NCI-H446 (cell line): ENCODE results near the gene CNTLN.
A peak's percentile ranks its signal among the peaks of the same experiment; 100 is the strongest.

Experiments used
- DNase-seq, 2 experiments: peaks; one replicate each; lab custom pipeline; 2025; lab: John Stamatoyannopoulos, UW

Gene CNTLN, protein sequence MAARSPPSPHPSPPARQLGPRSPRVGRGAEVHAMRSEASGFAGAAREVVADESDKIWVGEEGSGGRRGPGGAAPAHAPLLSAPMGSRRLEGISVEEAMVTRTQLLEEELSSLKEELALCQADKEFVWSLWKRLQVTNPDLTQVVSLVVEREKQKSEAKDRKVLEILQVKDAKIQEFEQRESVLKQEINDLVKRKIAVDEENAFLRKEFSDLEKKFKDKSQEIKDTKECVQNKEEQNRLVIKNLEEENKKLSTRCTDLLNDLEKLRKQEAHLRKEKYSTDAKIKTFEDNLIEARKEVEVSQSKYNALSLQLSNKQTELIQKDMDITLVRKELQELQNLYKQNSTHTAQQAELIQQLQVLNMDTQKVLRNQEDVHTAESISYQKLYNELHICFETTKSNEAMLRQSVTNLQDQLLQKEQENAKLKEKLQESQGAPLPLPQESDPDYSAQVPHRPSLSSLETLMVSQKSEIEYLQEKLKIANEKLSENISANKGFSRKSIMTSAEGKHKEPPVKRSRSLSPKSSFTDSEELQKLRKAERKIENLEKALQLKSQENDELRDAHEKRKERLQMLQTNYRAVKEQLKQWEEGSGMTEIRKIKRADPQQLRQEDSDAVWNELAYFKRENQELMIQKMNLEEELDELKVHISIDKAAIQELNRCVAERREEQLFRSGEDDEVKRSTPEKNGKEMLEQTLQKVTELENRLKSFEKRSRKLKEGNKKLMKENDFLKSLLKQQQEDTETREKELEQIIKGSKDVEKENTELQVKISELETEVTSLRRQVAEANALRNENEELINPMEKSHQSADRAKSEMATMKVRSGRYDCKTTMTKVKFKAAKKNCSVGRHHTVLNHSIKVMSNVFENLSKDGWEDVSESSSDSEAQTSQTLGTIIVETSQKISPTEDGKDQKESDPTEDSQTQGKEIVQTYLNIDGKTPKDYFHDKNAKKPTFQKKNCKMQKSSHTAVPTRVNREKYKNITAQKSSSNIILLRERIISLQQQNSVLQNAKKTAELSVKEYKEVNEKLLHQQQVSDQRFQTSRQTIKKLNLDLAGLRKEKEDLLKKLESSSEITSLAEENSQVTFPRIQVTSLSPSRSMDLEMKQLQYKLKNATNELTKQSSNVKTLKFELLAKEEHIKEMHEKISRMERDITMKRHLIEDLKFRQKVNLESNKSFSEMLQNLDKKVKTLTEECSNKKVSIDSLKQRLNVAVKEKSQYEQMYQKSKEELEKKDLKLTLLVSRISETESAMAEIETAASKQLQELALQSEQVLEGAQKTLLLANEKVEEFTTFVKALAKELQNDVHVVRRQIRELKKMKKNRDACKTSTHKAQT (N-terminal part only)

DNA sequence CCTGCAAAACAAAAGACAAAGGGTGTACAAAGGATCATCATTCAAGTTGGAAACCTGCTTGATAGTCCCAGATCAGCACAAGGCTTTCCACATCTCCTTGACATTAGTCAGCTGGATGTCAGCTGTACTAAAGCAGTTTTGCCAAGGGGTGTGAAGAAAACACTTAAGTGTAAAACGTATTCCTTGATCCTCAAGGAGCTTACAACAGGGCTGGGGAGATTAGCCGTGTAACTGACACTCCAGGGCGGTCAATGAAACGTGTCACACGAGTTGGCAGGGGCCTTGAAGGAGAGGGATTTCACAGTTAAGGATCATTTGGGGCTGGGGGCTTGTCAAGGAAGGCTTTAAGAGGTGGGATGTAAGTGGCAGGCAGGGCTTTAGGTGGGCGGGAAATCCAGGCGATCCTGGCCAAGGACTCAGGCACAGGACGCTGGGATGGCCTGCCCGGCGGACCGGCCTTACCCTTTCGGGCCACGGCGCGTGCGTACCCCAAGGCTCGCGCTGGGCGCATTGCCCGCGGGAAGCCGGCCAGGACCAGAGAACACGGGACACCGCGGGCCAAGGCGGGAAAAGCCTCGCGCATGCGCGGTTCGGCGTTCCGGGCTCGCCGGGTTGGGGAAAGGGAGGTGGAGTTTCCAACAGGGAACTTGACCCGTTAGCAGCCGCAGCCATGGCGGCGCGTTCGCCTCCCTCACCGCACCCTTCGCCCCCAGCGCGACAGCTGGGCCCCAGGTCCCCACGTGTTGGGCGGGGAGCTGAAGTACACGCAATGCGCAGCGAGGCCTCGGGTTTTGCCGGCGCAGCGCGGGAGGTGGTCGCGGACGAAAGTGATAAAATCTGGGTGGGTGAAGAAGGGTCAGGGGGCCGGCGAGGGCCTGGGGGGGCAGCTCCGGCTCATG lies at the start of gene CNTLN:
TSS of gene CNTLN (plus strand) at position 645 of the 899 bp plus-strand sequence. CDS start at position 671, 26 bp downstream.
- peak; percentile 93 to 99 for DNase-seq

- DNase-seq: no peak
Observed at GRCh38 chr9:17088566-17088965, 46.3 kb upstream of the CNTLN start.

- DNase-seq: no peak
Observed at GRCh38 chr9:17090041-17090440, 44.8 kb upstream of the CNTLN start.

- peak in 1 of 2 experiments; percentile 75 for DNase-seq
Observed at GRCh38 chr9:17116400-17116837, 18.4 kb upstream of the CNTLN start.

GRCh38 chr9:17117372-17117771 lies 17.5 kb upstream of the CNTLN start:
- DNase-seq: no peak

GRCh38 chr9:17120203-17120602 lies 14.6 kb upstream of the CNTLN start:
- DNase-seq: no peak

GRCh38 chr9:17121264-17121663 lies 13.6 kb upstream of the CNTLN start:
- no peak for DNase-seq

GRCh38 chr9:17130291-17130690 lies 4.5 kb upstream of the CNTLN start:
- no peak for DNase-seq

DNA sequence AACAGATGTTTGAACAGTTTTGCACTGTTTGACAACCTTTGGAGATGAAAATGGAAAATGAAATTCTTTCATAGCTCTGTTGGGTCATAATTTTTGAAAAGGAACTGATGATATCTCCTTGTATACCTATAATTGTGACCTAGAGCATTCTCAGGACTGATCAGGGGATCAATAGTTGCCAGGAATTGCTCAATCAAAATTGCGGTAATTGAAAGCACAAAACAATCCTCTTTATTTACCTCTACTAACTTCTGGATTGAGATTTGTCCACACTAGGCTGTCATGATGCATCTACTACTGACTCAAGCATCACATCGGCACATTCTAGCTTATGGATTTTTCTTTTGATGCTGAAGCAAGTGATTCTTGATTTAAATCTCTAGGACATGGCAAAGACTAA lies 4.1 kb upstream of the CNTLN start:
- no peak for DNase-seq

DNA sequence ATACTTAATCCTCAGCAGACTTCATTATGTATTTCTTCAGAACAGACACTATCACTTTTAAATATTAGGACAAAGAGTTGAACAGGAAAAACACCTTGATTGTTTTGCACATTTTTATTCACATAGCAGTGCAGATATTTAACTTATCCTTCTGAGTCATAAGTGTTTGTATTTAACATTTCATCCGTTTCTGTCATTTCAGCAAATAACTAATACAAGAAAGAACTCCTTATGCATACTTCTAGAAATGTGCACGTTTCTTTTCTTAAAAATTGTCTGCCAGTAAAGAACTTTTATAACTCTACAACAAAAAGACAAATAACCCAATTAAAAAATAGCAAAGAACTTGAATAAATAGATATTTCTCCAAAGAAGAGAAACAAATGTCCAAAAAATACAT lies 3.3 kb upstream of the CNTLN start:
- DNase-seq: no peak

GRCh38 chr9:17135295-17136160 lies 688 bp downstream of the CNTLN start:
- peak; percentile 56 to 59 for DNase-seq

DNA sequence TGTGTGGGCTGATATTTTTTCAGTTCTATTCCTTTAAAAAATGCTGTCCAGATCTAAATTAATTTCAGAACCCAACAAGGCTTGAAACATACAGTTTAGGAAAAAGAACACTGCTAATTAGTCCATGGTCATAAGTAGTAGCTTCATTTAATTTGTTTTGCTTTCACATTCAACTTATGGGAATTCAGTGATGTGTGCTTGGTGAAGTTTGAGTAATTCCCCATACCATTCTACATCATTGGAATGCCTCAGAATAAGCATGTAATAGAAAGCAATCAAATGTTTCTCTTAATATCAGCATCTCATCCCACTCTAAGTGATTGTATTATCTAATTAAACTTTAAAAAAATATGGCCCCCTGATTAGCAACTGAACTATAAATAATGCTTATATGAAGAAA lies 2.7 kb downstream of the CNTLN start:
- DNase-seq: no peak

GRCh38 chr9:17138503-17138902 lies 3.7 kb downstream of the CNTLN start:
- no peak for DNase-seq

DNA sequence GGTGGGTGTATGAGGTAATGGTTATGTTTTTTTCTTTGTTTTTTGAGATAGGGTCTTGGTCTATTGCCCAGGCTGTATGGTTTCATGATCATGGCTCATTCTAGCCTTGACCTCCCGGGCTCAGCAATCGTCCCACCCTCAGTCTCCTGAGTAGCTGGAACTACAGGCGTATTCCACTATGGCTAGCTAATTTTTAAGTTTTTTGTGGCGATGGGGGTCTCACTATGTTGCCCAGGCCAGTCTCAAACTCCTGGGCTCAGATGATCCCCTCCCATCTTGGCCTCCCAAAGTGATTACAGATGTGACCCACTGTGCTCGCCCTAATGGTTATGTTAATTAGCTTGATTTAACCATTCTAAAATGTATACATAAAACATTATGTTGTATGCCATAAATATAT lies 5.6 kb downstream of the CNTLN start:
- no peak for DNase-seq

DNA sequence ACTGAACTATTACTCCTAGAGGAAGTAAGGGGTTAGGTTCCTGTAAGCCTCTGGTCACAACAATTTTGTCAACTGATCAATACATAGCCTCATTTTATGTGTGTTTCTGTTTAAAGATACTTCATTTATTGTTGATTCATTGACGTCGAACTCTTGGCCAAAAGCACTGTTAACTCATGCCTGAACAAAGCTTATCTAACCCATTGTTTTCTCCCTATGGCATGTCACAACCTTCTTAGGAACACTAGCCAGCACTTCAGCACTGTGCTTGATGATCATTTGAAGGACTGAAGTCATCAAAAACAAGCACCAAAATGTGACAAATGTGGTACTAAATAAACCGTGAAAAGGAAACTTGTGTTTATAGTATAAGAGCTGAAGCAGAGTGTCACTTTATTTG lies 13.5 kb downstream of the CNTLN start:
- no peak for DNase-seq

- no peak for DNase-seq
Observed at GRCh38 chr9:17159469-17159868, 24.6 kb downstream of the CNTLN start.

DNA sequence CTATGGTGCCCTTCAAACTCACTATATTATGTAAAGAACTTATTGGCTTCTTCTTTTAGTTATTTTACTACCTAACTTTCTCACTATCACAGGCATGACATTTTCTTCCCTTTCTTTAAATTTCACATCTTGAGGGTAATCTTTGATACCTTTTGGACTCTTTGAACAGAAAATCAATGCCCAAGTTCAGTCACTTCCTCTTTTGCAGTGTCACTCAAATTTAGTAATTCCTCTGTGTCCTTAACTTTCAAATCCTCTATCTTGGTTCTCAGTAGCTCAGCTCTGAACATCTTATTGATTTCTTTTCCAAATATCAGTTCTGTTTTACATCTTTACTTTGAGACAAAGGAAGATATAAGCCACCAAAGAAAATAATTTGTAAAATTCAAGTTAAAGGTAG lies 25.5 kb downstream of the CNTLN start:
- DNase-seq: no peak

DNA sequence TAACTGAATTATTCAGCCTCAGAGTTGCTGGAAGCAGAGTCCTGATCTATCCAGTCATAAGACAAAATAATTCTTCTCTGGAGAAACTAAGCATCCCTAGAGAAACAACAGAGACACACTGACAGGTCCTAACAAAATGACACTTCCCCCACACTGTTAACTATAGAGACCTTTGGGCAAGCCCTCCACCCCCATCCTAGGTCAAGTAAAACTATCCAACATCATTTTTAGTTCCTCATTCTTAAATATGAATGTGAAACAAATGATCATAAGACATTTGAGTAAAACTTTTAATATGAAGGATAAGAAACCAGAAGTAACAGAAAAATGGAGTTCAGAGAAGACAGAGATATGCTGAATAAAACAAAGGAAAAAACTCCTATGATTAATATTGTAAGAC lies 30.9 kb downstream of the CNTLN start:
- no peak for DNase-seq

- DNase-seq: no peak
Observed at GRCh38 chr9:17166346-17166745, 31.5 kb downstream of the CNTLN start.
